ENCODE measurements around the gene STMP1. TPM values are rescaled to one million over a fixed set of nuclear protein-coding genes. Genes with fewer than 3 reads are reported as not detected.
"Not testable (repeated sequence)": the region's sequence is repeated elsewhere in the genome, so short reads cannot be mapped to it uniquely, and the experiment has no call there.

STMP1 gene
- total RNA-seq, 1 donor from 2014 or later = 58.9 TPM

- H3K4me1 Mint-ChIP-seq = peaks cover 4% of the 10 kb centered on the region
- peaks cover 10% of the 10 kb centered on the region for H3K36me3 Mint-ChIP-seq (ENCODE audit: low read depth)
- TF ChIP-seq CTCF (conservative IDR thresholded peaks at IDR 0.05) = no peak
- no peak overlapping the region for H3K27ac Mint-ChIP-seq (ENCODE audit: unreplicated experiment)
- H3K4me3 Mint-ChIP-seq = no peak overlapping the region
- no peaks in the 10 kb centered on the region for H3K27me3 Mint-ChIP-seq (ENCODE audit: low read depth)
- H3K9me3 Mint-ChIP-seq = no peaks in the 10 kb centered on the region
- no peak for DNase-seq (ENCODE audit: low read depth, low spot score)
Measured at GRCh38 chr7:135687466-135687865, 25.2 kb downstream of the STMP1 start.

- H3K9me3 Mint-ChIP-seq = no peaks in the 10 kb centered on the region
- H3K36me3 Mint-ChIP-seq (ENCODE audit: low read depth) = peaks cover 7% of the 10 kb centered on the region
- no peaks in the 10 kb centered on the region for H3K4me1 Mint-ChIP-seq
- H3K27ac Mint-ChIP-seq (ENCODE audit: unreplicated experiment) = no peak overlapping the region
- H3K27me3 Mint-ChIP-seq (ENCODE audit: low read depth) = no peaks in the 10 kb centered on the region
- no peak for TF ChIP-seq CTCF (conservative IDR thresholded peaks at IDR 0.05)
- DNase-seq (ENCODE audit: low read depth, low spot score) = no peak
- no peak overlapping the region for H3K4me3 Mint-ChIP-seq
Measured at GRCh38 chr7:135690566-135690965, 28.3 kb downstream of the STMP1 start.

GRCh38 chr7:135692055-135692454 is 29.7 kb downstream of the STMP1 start:
- no peak for TF ChIP-seq CTCF (conservative IDR thresholded peaks at IDR 0.05)
- no peaks in the 10 kb centered on the region for H3K9me3 Mint-ChIP-seq
- no peak overlapping the region for H3K4me3 Mint-ChIP-seq

GRCh38 chr7:135692606-135693005 is 30.3 kb downstream of the STMP1 start:
- not testable (repeated sequence) for H3K4me1 Mint-ChIP-seq; H3K27me3 Mint-ChIP-seq (ENCODE audit: low read depth); H3K27ac Mint-ChIP-seq (ENCODE audit: unreplicated experiment); H3K4me3 Mint-ChIP-seq; H3K36me3 Mint-ChIP-seq (ENCODE audit: low read depth); H3K9me3 Mint-ChIP-seq; DNase-seq (ENCODE audit: low read depth, low spot score)

More at GRCh38 chr7:135692055-135692454, 29.7 kb downstream of the STMP1 start:
- DNase-seq (ENCODE audit: low read depth, low spot score) = no peak
- Mint-ChIP-seq H3K27ac (ENCODE audit: unreplicated experiment) (no peak overlapping the region), H3K27me3 (ENCODE audit: low read depth) (no peaks in the 10 kb centered on the region), H3K4me1 (peaks cover 3% of the 10 kb centered on the region), H3K36me3 (ENCODE audit: low read depth) (peaks cover 7% of the 10 kb centered on the region)

- Mint-ChIP-seq H3K27me3 (ENCODE audit: low read depth) (no peaks in the 10 kb centered on the region), H3K27ac (ENCODE audit: unreplicated experiment) (no peak overlapping the region), H3K36me3 (ENCODE audit: low read depth) (peaks cover 7% of the 10 kb centered on the region), H3K4me3 (no peak overlapping the region), H3K9me3 (no peaks in the 10 kb centered on the region), H3K4me1 (peaks cover 10% of the 10 kb centered on the region)
- DNase-seq (ENCODE audit: low read depth, low spot score) = no peak
- no peak for TF ChIP-seq CTCF (conservative IDR thresholded peaks at IDR 0.05)
Measured at GRCh38 chr7:135693558-135693957, 31.2 kb downstream of the STMP1 start.

- Mint-ChIP-seq H3K4me1 (peaks cover 10% of the 10 kb centered on the region), H3K4me3 (no peak overlapping the region), H3K36me3 (ENCODE audit: low read depth) (peaks cover 4% of the 10 kb centered on the region), H3K27me3 (ENCODE audit: low read depth) (no peaks in the 10 kb centered on the region), H3K9me3 (no peaks in the 10 kb centered on the region), H3K27ac (ENCODE audit: unreplicated experiment) (no peak overlapping the region)
- no peak for TF ChIP-seq CTCF (conservative IDR thresholded peaks at IDR 0.05)
- DNase-seq (ENCODE audit: low read depth, low spot score) = no peak
Measured at GRCh38 chr7:135697276-135698049, 35.1 kb downstream of the STMP1 start.
